Liver (tissue), 9 donors: ENCODE measurements around the gene CCDC83. TPM values are rescaled to one million over a fixed set of nuclear protein-coding genes. Genes with fewer than 3 reads are reported as not detected.

Experiments used
- DNase-seq: peaks from one replicate; pipeline ENCODE4 v3.0.0-alpha.2; 2017; ENCODE audit warnings: low spot score
- H3K27ac ChIP-seq, 2 donors: one replicate each; pipeline ENCODE4 v1.7.0; 2013; ENCODE audit warnings: inconsistent platforms in 2 of 2, low read length in 2 of 2, control low read depth in 1 of 2, low read depth in 1 of 2, mild to moderate bottlenecking in 1 of 2
- H3K27me3 ChIP-seq, 4 donors: one replicate each; pipeline versions ENCODE4 v1.6.1 to v1.7.0; 2013; ENCODE audit warnings: low read length in 3 of 4, inconsistent platforms in 1 of 4, mild to moderate bottlenecking in 1 of 4, moderate library complexity in 1 of 4; ENCODE audit not compliant: control insufficient read depth in 4 of 4, insufficient read depth in 4 of 4
- H3K36me3 ChIP-seq, 4 donors: one replicate each; pipeline versions ENCODE4 v1.6.1 to v1.7.0; 2013; ENCODE audit warnings: low read length in 3 of 4, mild to moderate bottlenecking in 3 of 4, low read depth in 1 of 4, moderate library complexity in 1 of 4; ENCODE audit not compliant: control insufficient read depth in 4 of 4, insufficient read depth in 3 of 4
- H3K4me1 ChIP-seq, 4 donors: one replicate each; pipeline versions ENCODE4 v1.6.1 to v1.7.0; 2013; ENCODE audit warnings: low read length in 3 of 4, mild to moderate bottlenecking in 3 of 4, moderate library complexity in 1 of 4; ENCODE audit not compliant: control insufficient read depth in 4 of 4, insufficient read depth in 4 of 4
- H3K4me3 ChIP-seq, 3 donors: one replicate each; pipeline versions ENCODE4 v1.6.1 to v1.7.0; 2013; ENCODE audit warnings: low read length in 3 of 3, control low read depth in 1 of 3, low read depth in 1 of 3, mild to moderate bottlenecking in 1 of 3
- H3K9ac ChIP-seq, 2 donors: one replicate each; pipeline ENCODE4 v1.7.0; 2013; ENCODE audit warnings: low read length in 2 of 2, mild to moderate bottlenecking in 2 of 2, moderate library complexity in 2 of 2, control low read depth in 1 of 2, low read depth in 1 of 2
- H3K9me3 ChIP-seq, 4 donors: one replicate each; pipeline versions ENCODE4 v1.6.1 to v1.7.0; 2013; ENCODE audit warnings: low read length in 3 of 4; ENCODE audit not compliant: control insufficient read depth in 4 of 4
- CTCF ChIP-seq: fragments of 150-350 bp; IDR thresholded peaks from 2 replicates; pipeline ENCODE4 v1.5.1; 2017; ENCODE audit warnings: improper control_type of control experiment, low read depth, low read length; ENCODE audit not compliant: missing input control
- FOXA1 ChIP-seq: IDR thresholded peaks from 2 replicates; pipeline ENCODE4 v1.6.1; 2016; ENCODE audit warnings: antibody characterized with exemption
- FOXA2 ChIP-seq: IDR thresholded peaks from 2 replicates; pipeline ENCODE4 v1.6.1; 2016; ENCODE audit warnings: antibody characterized with exemption
- GABPA ChIP-seq, 2 donors: IDR thresholded peaks in 1 of 2; conservative IDR thresholded peaks in 1 of 2; 2 replicates each; pipeline ENCODE4 v1.6.1; 2016; ENCODE audit warnings: antibody characterized with exemption in 2 of 2, mild to moderate bottlenecking in 1 of 2, moderate library complexity in 1 of 2
- HNF4A ChIP-seq, 2 donors: conservative IDR thresholded peaks; 2 replicates each; pipeline ENCODE4 v1.6.1; 2016; ENCODE audit warnings: antibody characterized with exemption in 2 of 2, mild to moderate bottlenecking in 2 of 2
- HNF4G ChIP-seq: IDR thresholded peaks from 2 replicates; pipeline ENCODE4 v1.6.1; 2016; ENCODE audit warnings: antibody characterized with exemption
- JUND ChIP-seq, 2 donors: IDR thresholded peaks; 2 replicates each; pipeline ENCODE4 v1.6.1; 2016; ENCODE audit warnings: antibody characterized with exemption in 2 of 2
- RAD21 ChIP-seq, 2 donors: IDR thresholded peaks; 2 replicates each; pipeline ENCODE4 v1.6.1; 2016; ENCODE audit warnings: antibody characterized with exemption in 2 of 2, mild to moderate bottlenecking in 2 of 2
- RXRA ChIP-seq, 2 donors: IDR thresholded peaks; 2 replicates each; pipeline ENCODE4 v1.6.1; 2017 to 2018; ENCODE audit warnings: antibody characterized with exemption in 2 of 2, mild to moderate bottlenecking in 1 of 2
- SP1 ChIP-seq: IDR thresholded peaks from 2 replicates; pipeline ENCODE4 v1.6.1; 2018; ENCODE audit warnings: antibody characterized with exemption, mild to moderate bottlenecking
- TAF1 ChIP-seq: conservative IDR thresholded peaks from 2 replicates; pipeline ENCODE4 v1.6.1; 2016; ENCODE audit warnings: antibody characterized with exemption, mild to moderate bottlenecking
- YY1 ChIP-seq: IDR thresholded peaks from 2 replicates; pipeline ENCODE4 v1.6.1; 2016; ENCODE audit warnings: antibody characterized with exemption, mild to moderate bottlenecking
- WGBS: extraction: QIAGEN DNeasy Blood & Tissue Kit; methylation state at CpG from one replicate; pipeline ENCODE4 v1.1.7; 2013; 5-methylcytosine and 5-hydroxymethylcytosine counted together
- polyA plus RNA-seq, 2 donors: library from polyadenylated mRNA; stranded (reverse) in 1 of 2; unstranded in 1 of 2; fragments of 200-250 nt in 1 of 2; fragments of >200 nt in 1 of 2; fragmentation: Nextera tagmentation in 1 of 2; extraction: Ambion mirVana in 1 of 2; gene quantifications; one replicate each; pipeline versions ENCODE4 v1.2.1 to v1.2.3, GENCODE V29; 2013 to 2015
- total RNA-seq, 2 donors: library from RNA; depleted of rRNA; stranded (reverse); fragments of >200 nt; gene quantifications; one replicate each; pipeline ENCODE4 v1.2.3, GENCODE V29; 2014
- TF ChIP-seq, protein P1 (sequence below): IDR thresholded peaks from 2 replicates; pipeline ENCODE4 v1.6.1; 2016; ENCODE audit warnings: antibody characterized with exemption
- TF ChIP-seq, protein P2 (sequence below): IDR thresholded peaks from 2 replicates; pipeline ENCODE4 v1.6.1; 2016; ENCODE audit warnings: antibody characterized with exemption
- donor health status: healthy.
- donor health status: healthy.
- donor health status: healthy.
- donor health status: healthy.
- donor health status: healthy.

Gene CCDC83
- total and polyA plus RNA-seq, 4 donors = not detected

DNA sequence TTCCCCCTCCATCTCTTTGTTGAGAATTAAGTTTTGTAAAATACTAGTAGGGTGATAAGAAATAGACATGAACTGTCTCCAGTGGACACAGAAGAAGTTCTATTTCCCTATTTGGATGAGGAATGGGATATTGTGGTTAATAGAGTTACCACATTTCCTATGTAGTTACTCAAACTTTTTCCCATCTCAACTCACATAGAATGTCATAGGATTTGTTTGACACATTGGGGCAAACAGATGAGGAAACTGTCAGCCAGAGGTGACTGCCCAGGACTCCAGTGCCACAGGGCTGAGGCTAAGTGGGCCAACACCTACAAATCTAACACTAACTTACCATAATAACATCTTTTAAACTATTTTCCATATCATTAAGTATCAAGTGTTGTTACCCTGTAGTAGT, 58.3 kb downstream of the CCDC83 start:
- H3K4me1 ChIP-seq = no peaks in the 10 kb centered on the region
- no peak overlapping the region for H3K27ac ChIP-seq
- TF ChIP-seq TAF1 (no peak), CTCF (no peak), RXRA (IDR thresholded peaks at IDR 0.05) (no peak), HNF4G (no peak), RAD21 (IDR thresholded peaks at IDR 0.05) (no peak), JUND (IDR thresholded peaks at IDR 0.05) (no peak), YY1 (no peak), HNF4A (conservative IDR thresholded peaks at IDR 0.05) (no peak), FOXA1 (no peak)
- TF ChIP-seq, protein P1, sequence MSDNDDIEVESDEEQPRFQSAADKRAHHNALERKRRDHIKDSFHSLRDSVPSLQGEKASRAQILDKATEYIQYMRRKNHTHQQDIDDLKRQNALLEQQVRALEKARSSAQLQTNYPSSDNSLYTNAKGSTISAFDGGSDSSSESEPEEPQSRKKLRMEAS = no peak
- TF ChIP-seq, protein P2, sequence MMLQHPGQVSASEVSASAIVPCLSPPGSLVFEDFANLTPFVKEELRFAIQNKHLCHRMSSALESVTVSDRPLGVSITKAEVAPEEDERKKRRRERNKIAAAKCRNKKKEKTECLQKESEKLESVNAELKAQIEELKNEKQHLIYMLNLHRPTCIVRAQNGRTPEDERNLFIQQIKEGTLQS = no peak
- peaks cover 0 to 2% (median 0%) of the 10 kb centered on the region in 4 donors for H3K9me3 ChIP-seq
- no peaks in the 10 kb centered on the region for H3K27me3 ChIP-seq
- H3K36me3 ChIP-seq = no peaks in the 10 kb centered on the region
- no peak overlapping the region for H3K4me3 ChIP-seq
- DNase-seq = no peak
- no peak overlapping the region for H3K9ac ChIP-seq

- no peaks in the 10 kb centered on the region for H3K27me3 ChIP-seq
- peaks cover 0 to 2% (median 0%) of the 10 kb centered on the region in 4 donors for H3K9me3 ChIP-seq
- 94% methylated on average over 6 of the region's 6 CpGs for WGBS
- no peaks in the 10 kb centered on the region for H3K4me1 ChIP-seq
- no peak for DNase-seq
- no peak overlapping the region for H3K4me3 ChIP-seq
- no peak overlapping the region for H3K27ac ChIP-seq
- TF ChIP-seq SP1 (no peak), HNF4G (no peak), YY1 (no peak), CTCF (no peak), RAD21 (IDR thresholded peaks at IDR 0.05) (no peak), FOXA2 (no peak), GABPA (IDR thresholded peaks at IDR 0.05 in 1 of 2, conservative IDR thresholded peaks at IDR 0.05 in 1 of 2) (no peak)
- H3K9ac ChIP-seq = no peak overlapping the region
- H3K36me3 ChIP-seq = no peaks in the 10 kb centered on the region
Measured at GRCh38 chr11:85914425-85914824, 59.2 kb downstream of the CCDC83 start.
